H9 (cell line): ENCODE measurements around the gene DCAF15. TPM values are rescaled to one million over a fixed set of nuclear protein-coding genes. Genes with fewer than 3 reads are reported as not detected.

Experiments used
- DNase-seq: peaks from one replicate; pipeline ENCODE4 v3.0.0-alpha.2; 2017
- H2AFZ ChIP-seq: one replicate; pipeline ENCODE4 v1.6.1; 2013; ENCODE audit warnings: mild to moderate bottlenecking, low read length, control low read depth, moderate library complexity
- H2AK5ac ChIP-seq: 2 replicates; pipeline ENCODE4 v1.6.1; 2013; ENCODE audit warnings: low read length, control low read depth, mixed read lengths; ENCODE audit not compliant: insufficient read length
- H2BK120ac ChIP-seq: one replicate; pipeline ENCODE4 v1.6.1; 2013; ENCODE audit warnings: low read depth, mild to moderate bottlenecking, low read length, control low read depth, inconsistent platforms; ENCODE audit not compliant: poor library complexity, severe bottlenecking
- H2BK12ac ChIP-seq: 2 replicates; pipeline ENCODE4 v1.6.1; 2013; ENCODE audit warnings: low read length, control low read depth, mixed read lengths, low read depth; ENCODE audit not compliant: insufficient read length
- H2BK15ac ChIP-seq: 2 replicates; pipeline ENCODE4 v1.6.1; 2013; ENCODE audit warnings: low read depth, low read length, control low read depth
- H2BK20ac ChIP-seq: one replicate; pipeline ENCODE4 v1.6.1; 2013; ENCODE audit warnings: low read depth, mild to moderate bottlenecking, low read length, control low read depth, inconsistent platforms; ENCODE audit not compliant: poor library complexity, severe bottlenecking
- H2BK5ac ChIP-seq: 2 replicates; pipeline ENCODE4 v1.6.1; 2013; ENCODE audit warnings: low read length, control low read depth, mixed read lengths; ENCODE audit not compliant: insufficient read length
- H3K14ac ChIP-seq: 2 replicates; pipeline ENCODE4 v1.6.1; 2013; ENCODE audit warnings: low read length, control low read depth; ENCODE audit not compliant: insufficient read depth
- H3K18ac ChIP-seq: 2 replicates; pipeline ENCODE4 v1.6.1; 2013; ENCODE audit warnings: low read depth, mild to moderate bottlenecking, mixed read lengths, low read length, control low read depth; ENCODE audit not compliant: insufficient read length
- H3K23ac ChIP-seq: 2 replicates; pipeline ENCODE4 v1.6.1; 2013; ENCODE audit warnings: low read length, control low read depth, mixed read lengths, low read depth; ENCODE audit not compliant: insufficient read length
- H3K23me2 ChIP-seq: 2 replicates; pipeline ENCODE4 v1.6.1; 2013; ENCODE audit warnings: low read depth, mild to moderate bottlenecking, mixed read lengths, low read length, control low read depth; ENCODE audit not compliant: insufficient read length, poor library complexity, severe bottlenecking
- H3K27ac ChIP-seq: 2 replicates; pipeline ENCODE4 v1.5.1; 2013; ENCODE audit warnings: low read length, control low read depth, mixed read lengths, low read depth; ENCODE audit not compliant: insufficient read length
- H3K27me3 ChIP-seq: 2 replicates; pipeline ENCODE4 v1.6.1; 2013; ENCODE audit warnings: low read length, control low read depth, inconsistent platforms; ENCODE audit not compliant: insufficient read depth
- H3K4ac ChIP-seq: 2 replicates; pipeline ENCODE4 v1.6.1; 2013; ENCODE audit warnings: low read depth, mild to moderate bottlenecking, control low read depth, inconsistent platforms, low read length, moderate library complexity
- H3K4me1 ChIP-seq: 2 replicates; pipeline ENCODE4 v1.6.1; 2013; ENCODE audit warnings: low read length, control low read depth, inconsistent platforms; ENCODE audit not compliant: insufficient read depth
- H3K4me2 ChIP-seq: 2 replicates; pipeline ENCODE4 v1.6.1; 2013; ENCODE audit warnings: low read length, control low read depth, mixed read lengths; ENCODE audit not compliant: insufficient read length, insufficient read depth
- H3K56ac ChIP-seq: 2 replicates; pipeline ENCODE4 v1.6.1; 2013; ENCODE audit warnings: low read depth, mild to moderate bottlenecking, mixed read lengths, low read length, control low read depth; ENCODE audit not compliant: insufficient read length
- H3K79me1 ChIP-seq: 2 replicates; pipeline ENCODE4 v1.6.1; 2013; ENCODE audit warnings: low read depth, mild to moderate bottlenecking, moderate library complexity, low read length, control low read depth, inconsistent platforms; ENCODE audit not compliant: insufficient read depth, poor library complexity, severe bottlenecking
- H3K79me2 ChIP-seq: 2 replicates; pipeline ENCODE4 v1.6.1; 2013; ENCODE audit warnings: low read length, control low read depth, inconsistent platforms; ENCODE audit not compliant: insufficient read depth
- H3K9ac ChIP-seq: 2 replicates; pipeline ENCODE4 v1.6.1; 2013; ENCODE audit warnings: low read length, control low read depth, mixed read lengths; ENCODE audit not compliant: insufficient read length; ENCODE audit errors: extremely low read depth
- H3K9me3 ChIP-seq: one replicate; pipeline ENCODE4 v1.6.1; 2013; ENCODE audit warnings: low read depth, low read length, inconsistent platforms; ENCODE audit not compliant: control insufficient read depth
- H3T11ph ChIP-seq: one replicate; pipeline ENCODE4 v1.6.1; 2013; ENCODE audit warnings: mild to moderate bottlenecking, low read length, control low read depth, inconsistent platforms
- H4K20me1 ChIP-seq: one replicate; pipeline ENCODE4 v1.6.1; 2013; ENCODE audit not compliant: control insufficient read depth, insufficient read length, insufficient read depth
- H4K5ac ChIP-seq: 2 replicates; pipeline ENCODE4 v1.6.1; 2013; ENCODE audit warnings: low read depth, mild to moderate bottlenecking, mixed read lengths, low read length, control low read depth; ENCODE audit not compliant: insufficient read length
- H4K8ac ChIP-seq: replicated peaks from 2 replicates; pipeline ENCODE4 v1.6.1; 2013; ENCODE audit warnings: low read length, control low read depth, mixed read lengths, low read depth; ENCODE audit not compliant: insufficient read length
- H4K91ac ChIP-seq: 2 replicates; pipeline ENCODE4 v1.6.1; 2013; ENCODE audit warnings: low read depth, mild to moderate bottlenecking, moderate library complexity, mixed read lengths, low read length, control low read depth; ENCODE audit not compliant: insufficient read length
- H3K27ac Mint-ChIP-seq, 3 experiments: 2 replicates in 2 of 3; 3 replicates in 1 of 3; pipeline ENCODE4 v1.8.0; 2020 to 2021; ENCODE audit warnings: mixed read lengths in 3 of 3, mild to moderate bottlenecking in 1 of 3, moderate library complexity in 1 of 3
- H3K27me3 Mint-ChIP-seq: 2 replicates; pipeline ENCODE4 v1.8.0; 2021; ENCODE audit warnings: low read depth, mild to moderate bottlenecking, moderate library complexity, mixed read lengths
- H3K36me3 Mint-ChIP-seq, 3 experiments: 2 replicates in 2 of 3; 3 replicates in 1 of 3; pipeline ENCODE4 v1.8.0; 2020 to 2021; ENCODE audit warnings: low read depth in 3 of 3, mixed read lengths in 3 of 3; ENCODE audit not compliant: insufficient read depth in 1 of 3
- H3K4me1 Mint-ChIP-seq, 2 experiments: 2 replicates each; pipeline ENCODE4 v1.8.0; 2020; ENCODE audit warnings: mixed read lengths in 2 of 2
- H3K4me3 Mint-ChIP-seq, 2 experiments: 2 replicates in 1 of 2; 3 replicates in 1 of 2; pipeline ENCODE4 v1.8.0; 2020 to 2021; ENCODE audit warnings: mild to moderate bottlenecking in 2 of 2, mixed read lengths in 2 of 2, moderate library complexity in 1 of 2
- H3K9me3 Mint-ChIP-seq, 2 experiments: 2 replicates in 1 of 2; 3 replicates in 1 of 2; pipeline ENCODE4 v1.8.0; 2020; ENCODE audit warnings: mild to moderate bottlenecking in 2 of 2, mixed read lengths in 2 of 2, moderate library complexity in 1 of 2
- CTCF ChIP-seq: fragments of 200-600 bp; sonication (generic); conservative IDR thresholded peaks from 3 replicates; pipeline ENCODE4 v1.8.0; 2021; ENCODE audit warnings: antibody characterized with exemption, mild to moderate bottlenecking
- WGBS: extraction: QIAGEN DNeasy Blood & Tissue Kit; methylation state at CpG from one replicate; pipeline ENCODE4 v1.1.7; 2013; ENCODE audit warnings: missing lambda C conversion rate, low lambda C conversion rate, mixed read lengths; ENCODE audit not compliant: insufficient read length; ENCODE audit errors: extremely low coverage; 5-methylcytosine and 5-hydroxymethylcytosine counted together
- total RNA-seq: library from RNA; stranded (reverse); gene quantifications from 2 replicates; pipeline ENCODE4 v1.2.1, GENCODE V29; 2021

DCAF15 gene
- total RNA-seq, 1 experiment from 2014 or later, result 82.5 TPM

GRCh38 chr19:13957051-13957450 is 4.7 kb downstream of the DCAF15 start:
- Histone ChIP-seq H3K9me3 (no peaks in the 10 kb centered on the region), H3K4me2 (no peak overlapping the region), H3K9ac (no peak overlapping the region), H2BK5ac (no peak overlapping the region), H3T11ph (no peak overlapping the region), H2AK5ac (no peak overlapping the region), H3K18ac (no peak overlapping the region), H2BK12ac (no peak overlapping the region), H3K14ac (no peak overlapping the region), H4K5ac (no peak overlapping the region), H4K91ac (no peak overlapping the region), H3K4me1 (no peaks in the 10 kb centered on the region), H3K23ac (no peak overlapping the region), H3K79me2 (peaks cover 6% of the 10 kb centered on the region; the same call in 1 of the 2 replicates), H3K27me3 (no peaks in the 10 kb centered on the region), H2BK120ac (no peak overlapping the region), H2BK15ac (no peak overlapping the region), H3K56ac (no peak overlapping the region), H4K20me1 (no peaks in the 10 kb centered on the region), H3K23me2 (peaks cover 8% of the 10 kb centered on the region), H3K79me1 (peaks cover 8% of the 10 kb centered on the region), H3K4ac (no peak overlapping the region), H2BK20ac (no peak overlapping the region), H2AFZ (no peak overlapping the region), H4K8ac (no peak overlapping the region), H3K27ac (no peak overlapping the region)
- H3K4me1 Mint-ChIP-seq, result peaks cover 13% of the 10 kb centered on the region in 2 experiments
- H3K27me3 Mint-ChIP-seq, result no peaks in the 10 kb centered on the region
- H3K4me3 Mint-ChIP-seq, result no peak overlapping the region
- no peak overlapping the region for H3K27ac Mint-ChIP-seq
- DNase-seq, result no peak
- peaks cover 22 to 60% (median 60%) of the 10 kb centered on the region in 3 experiments; a peak in 6 of 7 replicates for H3K36me3 Mint-ChIP-seq
- TF ChIP-seq CTCF, result no peak
- no CpG with 5 or more reads among the region's 8 CpGs for WGBS
- no peaks in the 10 kb centered on the region for H3K9me3 Mint-ChIP-seq
